HCT116 (cell line): Measurements from ENCODE around the gene NOTCH1. TPM values are rescaled to one million over a fixed set of nuclear protein-coding genes. Genes with fewer than 3 reads are reported as not detected.

Experiments used
- ATAC-seq: fragments of 200-7000 bp; cut with Tn5 transposase; 2 replicates; pipeline ENCODE4 v1.9.1; 2020; ENCODE audit warnings: mild to moderate bottlenecking, moderate library complexity
- BruUV-seq: library from RNA; stranded (reverse); fragments of 400-500 nt; replicated peaks from 2 replicates; lab custom pipeline; 2021; lab: Mats Ljungman, UMichigan
- CTCF ChIA-PET: fragments of 300-600 bp; sonication (Branson Sonifier 250); formaldehyde crosslinking; loops from one replicate; lab custom pipeline; 2021; ENCODE audit warnings: antibody characterized with exemption; lab: Charles Lee
- POLR2A ChIA-PET: fragments of 300-600, 350-600 bp; sonication (Branson Sonifier 250); formaldehyde crosslinking; loops from one replicate; lab custom pipeline; 2021; ENCODE audit warnings: antibody characterized with exemption; lab: Charles Lee
- RAD21 ChIA-PET, 2 experiments: fragments of 300-600 bp; sonication (Branson Sonifier 250); formaldehyde crosslinking; loops; one replicate each; lab custom pipeline; 2023; ENCODE audit warnings: low total read pairs in 2 of 2; ENCODE audit not compliant: uncharacterized antibody in 2 of 2, unreplicated experiment in 2 of 2, low non-redundant PET in 1 of 2; lab: Charles Lee
- DNase-seq: peaks from one replicate; pipeline ENCODE4 v3.0.0-alpha.2; 2010; ENCODE audit warnings: low read depth, low spot score
- H2AFZ ChIP-seq: fragments of 200-600 bp; shearing (Covaris generic), sonication (generic); 2 replicates; pipeline ENCODE4 v1.6.1; 2017; ENCODE audit warnings: low read depth, mixed run types, mixed read lengths, antibody characterized with exemption, low read length; ENCODE audit not compliant: poor library complexity, severe bottlenecking
- H3K27ac ChIP-seq: 2 replicates; pipeline ENCODE4 v1.5.1; 2012; ENCODE audit warnings: low read depth, low read length
- H3K27me3 ChIP-seq: fragments of 200-600 bp; sonication (generic); 2 replicates; pipeline ENCODE4 v1.6.1; 2016; ENCODE audit warnings: mixed run types, low read length, mixed read lengths; ENCODE audit not compliant: insufficient read depth
- H3K36me3 ChIP-seq, 2 experiments: fragments of 200-500 bp in 1 of 2; fragments of 200-600 bp in 1 of 2; sonication (Bioruptor generic) in 1 of 2; sonication (generic) in 1 of 2; 2 replicates each; pipeline versions ENCODE4 v1.5.1 to v1.6.1; 2014 to 2016; ENCODE audit warnings: low read length in 2 of 2, inconsistent platforms in 1 of 2, mixed read lengths in 1 of 2, mixed run types in 1 of 2; ENCODE audit not compliant: insufficient read depth in 2 of 2, control insufficient read depth in 1 of 2
- H3K4me1 ChIP-seq, 2 experiments: fragments of 200-600 bp in 1 of 2; sonication (generic) in 1 of 2; 2 replicates each; pipeline versions ENCODE4 v1.5.1 to v1.6.1; 2012 to 2017; ENCODE audit warnings: low read length in 2 of 2, inconsistent platforms in 1 of 2, mild to moderate bottlenecking in 1 of 2, mixed read lengths in 1 of 2, mixed run types in 1 of 2, moderate library complexity in 1 of 2; ENCODE audit not compliant: insufficient read depth in 2 of 2, control insufficient read depth in 1 of 2
- H3K4me2 ChIP-seq: fragments of 200-600 bp; sonication (generic); 2 replicates; pipeline ENCODE4 v1.6.1; 2017; ENCODE audit warnings: mixed run types, low read length, mixed read lengths
- H3K4me3 ChIP-seq, 2 experiments: fragments of 200-600 bp in 1 of 2; sonication (generic) in 1 of 2; replicated peaks in 1 of 2; 2 replicates each; pipeline ENCODE4 v1.5.1; 2011 to 2016; ENCODE audit warnings: low read length in 2 of 2, control low read depth in 1 of 2, low read depth in 1 of 2, mild to moderate bottlenecking in 1 of 2, mixed read lengths in 1 of 2, mixed run types in 1 of 2
- H3K79me2 ChIP-seq: fragments of 200-600 bp; sonication (generic); 2 replicates; pipeline ENCODE4 v1.6.1; 2017; ENCODE audit warnings: mild to moderate bottlenecking, mixed run types, low read length, moderate library complexity, mixed read lengths; ENCODE audit not compliant: insufficient read depth
- H3K9ac ChIP-seq: fragments of 200-600 bp; sonication (generic); 2 replicates; pipeline ENCODE4 v1.6.1; 2016; ENCODE audit warnings: low read length, mixed read lengths
- H3K9me2 ChIP-seq: fragments of 200-600 bp; sonication (generic), shearing (Covaris generic); 2 replicates; pipeline ENCODE4 v1.6.1; 2017; ENCODE audit warnings: mixed run types, mild to moderate bottlenecking, moderate library complexity; ENCODE audit not compliant: insufficient read depth
- H3K9me3 ChIP-seq, 2 experiments: fragments of 200-500 bp in 1 of 2; fragments of 200-600 bp in 1 of 2; sonication (Bioruptor generic) in 1 of 2; sonication (generic) in 1 of 2; 2 replicates each; pipeline ENCODE4 v1.6.1; 2014 to 2017; ENCODE audit warnings: low read length in 2 of 2, mixed read lengths in 2 of 2, inconsistent platforms in 1 of 2, low read depth in 1 of 2, mild to moderate bottlenecking in 1 of 2, mixed run types in 1 of 2, moderate library complexity in 1 of 2; ENCODE audit not compliant: control insufficient read depth in 1 of 2, insufficient read depth in 1 of 2
- H4K20me1 ChIP-seq: fragments of 200-600 bp; sonication (generic), shearing (Covaris generic); 2 replicates; pipeline ENCODE4 v1.6.1; 2017; ENCODE audit warnings: mixed run types, mild to moderate bottlenecking, moderate library complexity; ENCODE audit not compliant: insufficient read depth
- CTCF ChIP-seq, 3 experiments: fragments of 200-600 bp in 1 of 3; sonication (generic) in 1 of 3; IDR thresholded peaks in 2 of 3; conservative IDR thresholded peaks in 1 of 3; 2 replicates each; pipeline ENCODE4 v1.5.1; 2012 to 2017; ENCODE audit warnings: low read depth in 2 of 3, low read length in 2 of 3, antibody characterized with exemption in 1 of 3, borderline replicate concordance in 1 of 3, control low read depth in 1 of 3, mild to moderate bottlenecking in 1 of 3, mixed read lengths in 1 of 3, mixed run types in 1 of 3, moderate library complexity in 1 of 3; ENCODE audit not compliant: insufficient read depth in 1 of 3
- EZH2 ChIP-seq: fragments of 200-600 bp; sonication (generic); IDR thresholded peaks from 2 replicates; pipeline ENCODE4 v1.6.1; 2017; ENCODE audit warnings: antibody characterized with exemption, mixed run types
- FOSL1 ChIP-seq: IDR thresholded peaks from 2 replicates; pipeline ENCODE4 v1.6.1; 2012; ENCODE audit warnings: low read depth
- SP1 ChIP-seq: IDR thresholded peaks from 2 replicates; pipeline ENCODE4 v1.6.1; 2012; ENCODE audit warnings: low read depth
- TCF7L2 ChIP-seq: IDR thresholded peaks from 2 replicates; pipeline ENCODE4 v1.7.0; 2011; ENCODE audit warnings: borderline replicate concordance, inconsistent platforms; ENCODE audit not compliant: insufficient read depth, insufficient read length; ENCODE audit errors: extremely low read depth
- YY1 ChIP-seq: IDR thresholded peaks from 2 replicates; pipeline ENCODE4 v1.6.1; 2011; ENCODE audit warnings: low read length, low read depth, moderate library complexity, mild to moderate bottlenecking; ENCODE audit not compliant: insufficient replicate concordance; ENCODE audit errors: extremely low read depth
- intact Hi-C: fragments of 100-400 bp; cut with micrococcal nuclease; formaldehyde crosslinking; loops from 2 replicates; pipeline ENCODE4 v1.10.0; 2022
- total RNA-seq: library from RNA; stranded (reverse); gene quantifications from one replicate; pipeline ENCODE4 v1.2.1, GENCODE V29; 2021; ENCODE audit not compliant: unreplicated experiment

Gene NOTCH1
- total RNA-seq, 1 experiment from 2014 or later = 36.2 TPM

DNA sequence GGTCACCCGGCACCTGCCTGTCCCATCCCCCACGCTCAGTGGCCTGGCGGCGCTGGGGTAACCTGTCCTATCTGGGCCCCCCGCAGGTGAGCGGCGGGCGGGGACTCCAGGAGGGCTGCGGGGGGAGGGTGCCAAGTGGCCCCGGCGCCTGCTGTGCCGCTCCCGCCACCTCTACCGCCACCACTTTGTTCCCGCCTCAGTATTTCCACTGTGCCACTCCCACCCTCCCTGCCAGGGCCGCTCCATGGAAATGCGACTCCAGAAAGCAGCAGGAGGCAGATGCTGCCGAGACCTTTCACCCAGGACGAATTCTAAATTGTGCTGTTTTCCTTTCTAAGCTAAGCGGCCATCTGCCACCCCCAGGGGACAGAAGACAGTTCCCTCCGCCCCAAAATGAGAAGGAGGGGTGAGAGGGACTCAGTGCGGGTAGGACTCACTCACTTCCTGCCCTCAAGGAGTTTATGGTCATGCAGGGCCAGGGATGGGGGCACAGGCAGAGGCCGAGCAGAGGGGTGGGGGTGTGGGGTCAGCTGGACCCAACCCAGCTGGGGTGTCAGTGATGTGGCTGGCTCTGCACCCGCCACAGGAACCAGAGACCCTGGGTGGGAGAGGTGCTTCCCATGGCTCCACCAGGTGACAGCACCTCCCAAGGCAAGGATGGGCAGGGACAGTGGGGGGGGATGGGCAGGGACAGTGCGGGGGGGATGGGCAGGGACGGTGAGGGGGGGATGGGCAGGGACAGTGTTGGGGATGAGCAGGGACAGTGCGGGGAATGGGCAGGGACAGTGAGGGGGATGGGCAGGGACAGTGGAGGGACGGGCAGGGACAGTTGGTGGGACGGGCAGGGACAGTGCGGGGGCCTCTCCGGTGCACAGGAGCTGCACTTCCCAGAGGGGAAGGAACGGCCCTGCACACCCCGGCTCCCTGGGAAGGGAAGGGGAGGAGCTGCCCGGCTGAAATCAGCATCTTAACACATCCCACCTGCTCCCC lies 17.8 kb downstream of the NOTCH1 start:
- Histone ChIP-seq H3K9me2 (no peaks in the 10 kb centered on the region), H2AFZ (no peak overlapping the region), H3K36me3 (no peaks in the 10 kb centered on the region), H3K4me2 (peak overlapping the region; percentile 74), H3K9me3 (no peaks in the 10 kb centered on the region), H3K27ac (peak overlapping the region; percentile 65), H3K79me2 (peaks cover 48% of the 10 kb centered on the region), H3K9ac (peak overlapping the region; percentile 41), H3K4me1 (peaks cover 38 to 56% of the 10 kb centered on the region in 2 experiments), H4K20me1 (no peaks in the 10 kb centered on the region), H3K27me3 (no peaks in the 10 kb centered on the region), H3K4me3 (peak overlapping the region; percentile 11 to 37; a peak in 2 of 4 replicates)
- no TSS peak for BruUV-seq
- ATAC-seq = peak; percentile 69
- POLR2A ChIA-PET = no interaction called here
- CTCF ChIA-PET = no interaction called here
- no peak for DNase-seq
- RAD21 ChIA-PET = no interaction called here
- intact Hi-C loops = no loop called here
- TF ChIP-seq TCF7L2 = peak; percentile 66
- no peak for TF ChIP-seq CTCF (IDR thresholded peaks at IDR 0.05 in 2 of 3, conservative IDR thresholded peaks at IDR 0.05 in 1 of 3; ENCODE audit: borderline replicate concordance in 1 of 3, insufficient read depth in 1 of 3, low read depth in 2 of 3, low read length in 2 of 3)
- no peak for TF ChIP-seq YY1
- TF ChIP-seq FOSL1 = no peak
- TF ChIP-seq, all 23 proteins: peak for 1

DNA sequence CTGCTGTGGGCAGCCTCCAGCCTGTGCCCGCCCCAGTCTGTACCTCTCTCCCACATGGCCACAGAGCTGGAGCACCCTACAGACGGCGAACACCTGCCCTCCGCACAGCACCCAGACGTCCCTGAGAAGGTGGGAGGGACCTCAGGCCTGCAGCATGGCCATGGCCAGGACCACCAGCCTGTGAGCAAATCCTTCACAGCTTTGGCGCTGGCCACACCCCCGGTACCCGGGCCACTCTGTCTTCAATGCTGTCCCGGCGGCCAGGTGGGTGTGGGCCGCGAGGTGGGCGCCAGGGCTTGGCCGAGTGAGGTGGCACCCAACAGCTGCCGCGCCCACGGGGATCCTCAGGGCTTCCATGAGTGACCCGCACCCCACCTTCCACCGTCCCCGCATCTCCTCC lies 18.7 kb downstream of the NOTCH1 start:
- H3K4me3 ChIP-seq = no peak overlapping the region
- peaks cover 33 to 48% of the 10 kb centered on the region in 2 experiments for H3K4me1 ChIP-seq
- H3K9me2 ChIP-seq = no peaks in the 10 kb centered on the region
- ChIA-PET RAD21 (no interaction called here), POLR2A (no interaction called here), CTCF (no interaction called here)
- intact Hi-C loops = no loop called here
- ATAC-seq (no peak), DNase-seq (no peak)
- peak overlapping the region; percentile 65; the same call in 1 of the 2 replicates for H3K27ac ChIP-seq
- H3K9me3 ChIP-seq = no peaks in the 10 kb centered on the region
- peak overlapping the region; percentile 74 for H3K4me2 ChIP-seq
- no peaks in the 10 kb centered on the region for H3K36me3 ChIP-seq
- no peak overlapping the region for H2AFZ ChIP-seq
- no peak for TF ChIP-seq SP1
- TF ChIP-seq EZH2 = no peak
- H3K9ac ChIP-seq = no peak overlapping the region
- no TSS peak for BruUV-seq
- H4K20me1 ChIP-seq = no peaks in the 10 kb centered on the region
- H3K27me3 ChIP-seq = no peaks in the 10 kb centered on the region
- H3K79me2 ChIP-seq = peaks cover 48% of the 10 kb centered on the region
